GM18502 (cell line): ENCODE results near the gene SLC8A2.

Experiments used
- ATAC-seq: cut with Tn5 transposase; IDR thresholded peaks from one replicate; pipeline ENCODE4 v1.9.1; 2021; ENCODE audit warnings: mild to moderate bottlenecking; ENCODE audit not compliant: unreplicated experiment, poor library complexity

SLC8A2 gene

DNA sequence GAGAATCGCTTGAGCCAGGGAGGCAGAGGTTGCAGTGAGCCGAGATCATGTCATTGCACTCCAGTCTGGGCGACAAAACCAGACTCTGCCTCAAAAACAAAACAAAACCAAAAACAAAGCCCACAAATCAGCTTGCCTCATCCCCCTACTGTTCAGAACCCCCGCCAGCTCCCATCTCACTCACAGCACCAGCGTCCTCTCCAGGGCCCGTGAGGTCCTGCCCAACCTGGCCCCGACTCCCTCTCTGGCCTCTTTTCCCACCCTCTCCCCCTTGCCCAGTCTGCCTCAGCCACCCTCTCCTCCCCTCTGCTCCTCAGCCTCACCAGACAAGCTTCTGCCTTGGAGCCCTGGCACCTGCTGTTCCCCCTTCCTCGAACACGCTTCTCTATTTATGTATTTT, 3.8 kb downstream of the SLC8A2 start:
- no peak for ATAC-seq

DNA sequence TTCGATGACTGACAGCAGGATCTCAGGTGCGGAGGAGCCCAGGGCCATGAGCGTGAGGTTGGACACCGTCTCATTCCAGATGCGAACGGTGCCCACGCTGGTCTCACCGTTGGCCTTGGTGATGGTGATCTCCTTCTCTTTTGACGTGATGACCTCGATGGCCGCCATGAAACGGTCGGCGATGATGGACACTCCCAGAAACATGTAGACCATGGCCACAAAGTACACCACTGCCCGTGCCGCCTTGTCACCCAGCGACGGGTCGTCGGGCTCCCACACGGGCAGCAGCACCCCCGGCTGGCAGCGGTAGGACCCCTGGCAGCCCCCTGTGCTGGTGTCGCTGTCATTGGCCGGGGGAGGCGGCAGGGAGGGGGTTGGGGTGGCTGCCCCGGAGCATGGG, 5.7 kb downstream of the SLC8A2 start:
- ATAC-seq = no peak

DNA sequence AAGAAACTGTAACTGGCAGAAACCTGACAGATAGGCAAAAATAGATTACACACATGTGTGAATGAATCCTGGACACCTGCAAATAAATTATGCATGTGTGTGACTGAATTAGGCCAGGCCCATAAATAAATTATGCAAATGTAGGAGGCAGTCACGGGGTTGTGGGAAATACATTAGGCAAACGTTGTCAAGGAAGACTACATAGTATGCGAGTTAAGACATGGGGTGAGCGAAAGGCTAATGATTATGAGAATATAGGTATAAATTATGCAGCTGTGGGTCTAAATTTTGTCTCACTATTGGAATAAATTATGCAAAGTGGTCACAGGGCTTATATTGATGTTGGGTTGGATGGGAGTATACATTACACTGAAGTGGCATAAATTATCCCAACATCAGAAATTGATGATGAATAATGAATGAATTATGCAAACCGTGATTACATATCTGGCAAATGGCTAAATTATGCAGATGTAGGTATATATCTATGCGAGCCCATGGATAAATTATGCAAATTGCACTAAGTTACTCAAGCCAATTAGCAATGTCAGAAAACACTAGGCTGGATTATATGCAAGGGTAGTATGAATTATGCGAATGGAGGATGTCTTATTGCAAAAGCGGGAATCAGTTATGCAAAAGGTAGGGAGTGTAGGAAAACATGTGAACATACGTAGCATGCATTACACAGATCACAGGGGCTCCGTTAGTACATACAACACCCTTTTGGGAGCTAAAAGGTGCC, 6.8 kb downstream of the SLC8A2 start:
- ATAC-seq = no peak

DNA sequence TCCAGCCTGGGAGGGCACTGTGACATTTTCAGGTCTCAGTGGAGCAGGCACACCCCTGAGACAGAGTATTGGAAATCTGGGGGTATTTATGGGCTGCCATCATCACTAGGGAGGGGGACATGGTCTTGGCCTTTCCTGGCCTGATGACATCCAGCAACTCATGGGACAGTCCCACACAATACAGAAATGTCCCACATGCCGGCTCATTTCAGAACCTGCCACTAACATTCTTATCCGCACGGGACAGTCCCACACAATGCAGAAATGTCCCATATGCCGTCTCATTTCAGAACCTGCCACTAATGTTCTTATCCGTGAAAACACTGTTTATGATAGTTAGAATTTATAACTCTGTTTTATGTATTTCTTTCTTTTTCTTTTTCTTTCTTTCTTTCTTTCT, 9.8 kb downstream of the SLC8A2 start:
- no peak for ATAC-seq

DNA sequence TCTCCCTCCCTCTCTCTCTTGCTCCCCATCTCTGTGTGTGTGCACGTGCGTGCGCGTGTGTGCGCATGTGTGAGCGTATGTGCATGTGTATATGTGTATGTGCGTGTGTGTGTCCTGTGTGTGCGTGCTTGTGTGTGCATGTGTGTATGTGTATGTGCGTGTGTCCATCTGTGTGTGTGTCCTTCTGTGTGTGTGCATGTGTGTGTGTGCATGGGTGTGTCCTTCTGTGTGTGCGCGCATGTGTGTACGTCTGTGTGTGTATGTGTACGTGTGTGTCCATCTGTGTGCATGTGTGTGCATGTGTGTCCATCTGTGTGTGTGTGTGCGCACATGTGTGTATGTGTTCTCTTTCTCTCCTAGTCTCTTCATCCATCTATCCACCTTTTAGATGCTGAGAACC, 12.2 kb downstream of the SLC8A2 start:
- ATAC-seq = no peak

DNA sequence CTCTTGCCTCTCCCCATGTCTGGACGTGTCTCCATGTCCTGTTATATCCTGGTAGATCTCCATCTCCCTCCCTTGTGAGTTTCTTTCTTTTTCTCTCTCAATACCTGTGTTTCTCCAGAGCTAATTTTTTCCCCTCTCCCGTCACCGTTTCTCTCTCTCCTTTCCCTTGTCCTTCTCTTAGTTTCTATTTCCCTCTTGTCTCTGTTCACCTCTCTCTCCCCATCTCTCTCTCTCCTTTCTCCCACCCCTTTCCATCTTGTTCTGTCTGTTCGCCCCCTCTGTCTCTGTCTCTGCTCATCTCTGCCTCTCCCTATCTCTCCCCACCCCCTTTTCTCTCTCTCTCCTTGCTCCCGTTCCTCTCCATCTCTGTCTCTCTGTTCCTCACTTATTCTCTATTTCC, 13.0 kb downstream of the SLC8A2 start:
- no peak for ATAC-seq

DNA sequence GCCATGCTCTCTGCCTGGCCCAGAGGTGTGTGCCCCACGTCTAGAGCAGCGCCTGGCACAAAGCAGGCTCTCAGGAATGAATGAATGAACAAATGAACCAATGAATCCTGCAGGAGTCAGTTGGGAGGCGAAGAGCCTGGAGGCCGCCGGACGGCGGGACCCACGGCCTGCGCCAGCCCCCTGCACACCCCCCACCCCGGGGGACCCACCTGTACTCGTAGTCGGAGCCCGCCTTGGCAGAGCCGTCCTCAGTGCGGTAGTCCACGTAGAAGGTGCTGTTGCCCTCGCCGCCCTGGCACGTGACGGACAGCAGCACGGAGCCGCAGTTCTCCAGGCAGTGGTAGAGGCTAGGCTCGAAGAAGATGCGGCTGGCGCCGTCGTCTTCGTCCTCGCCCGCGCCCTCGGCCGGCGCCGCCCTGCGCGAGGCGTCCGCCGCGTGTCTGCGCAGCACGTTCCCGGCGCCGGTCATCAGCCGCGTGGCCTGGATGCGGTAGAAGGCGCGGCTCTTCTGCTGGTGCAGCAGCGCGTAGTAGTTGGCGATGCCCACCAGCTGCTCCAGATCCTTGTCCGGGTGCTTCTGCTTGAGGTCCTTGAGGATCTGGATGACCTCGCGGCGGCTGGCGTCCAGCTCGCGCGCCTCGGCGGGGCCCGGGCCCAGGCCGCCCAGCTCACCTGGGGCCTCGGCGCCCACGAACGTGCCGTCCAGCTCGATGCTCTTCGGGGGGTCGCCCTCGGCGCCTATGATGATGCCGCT, 14.8 kb downstream of the SLC8A2 start:
- no peak for ATAC-seq

DNA sequence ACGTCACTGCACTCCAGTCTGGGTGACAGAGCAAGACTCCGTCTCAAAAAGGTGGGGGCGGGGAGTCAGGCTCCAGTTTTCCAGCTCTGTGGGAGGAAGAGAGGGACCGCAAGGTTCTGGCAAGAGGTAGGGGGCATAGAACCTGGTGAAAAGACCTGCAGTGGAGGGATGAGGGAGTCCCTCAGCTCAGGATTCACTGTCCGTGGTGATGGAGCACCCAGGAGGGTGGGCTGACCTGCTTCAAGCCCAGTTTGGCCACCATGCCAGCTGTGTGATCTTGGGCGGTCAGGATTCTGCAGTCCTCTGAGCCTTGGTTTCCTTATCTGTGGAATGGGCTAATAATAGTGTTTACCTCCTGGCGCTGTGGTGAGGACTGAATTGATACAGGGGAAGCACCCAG, 21.2 kb downstream of the SLC8A2 start:
- no peak for ATAC-seq

DNA sequence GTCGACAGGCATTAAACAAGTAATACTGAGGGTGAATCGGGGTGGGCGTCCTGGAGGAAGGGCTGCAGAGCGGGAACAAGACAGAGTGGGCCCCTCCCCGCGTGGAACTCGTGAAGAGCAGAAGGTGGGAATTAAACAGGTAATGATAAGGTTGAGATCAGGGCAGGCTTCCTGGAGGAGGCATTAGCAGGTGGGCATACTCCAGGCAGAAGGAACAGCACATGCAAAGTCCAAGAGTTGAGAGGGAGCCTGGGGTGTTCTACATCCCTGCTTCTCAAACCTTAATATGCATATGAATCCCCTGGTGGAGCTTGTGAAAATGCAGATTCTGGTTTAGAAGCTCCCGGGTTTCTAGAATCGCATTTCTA, 23.3 kb downstream of the SLC8A2 start:
- ATAC-seq = no peak

DNA sequence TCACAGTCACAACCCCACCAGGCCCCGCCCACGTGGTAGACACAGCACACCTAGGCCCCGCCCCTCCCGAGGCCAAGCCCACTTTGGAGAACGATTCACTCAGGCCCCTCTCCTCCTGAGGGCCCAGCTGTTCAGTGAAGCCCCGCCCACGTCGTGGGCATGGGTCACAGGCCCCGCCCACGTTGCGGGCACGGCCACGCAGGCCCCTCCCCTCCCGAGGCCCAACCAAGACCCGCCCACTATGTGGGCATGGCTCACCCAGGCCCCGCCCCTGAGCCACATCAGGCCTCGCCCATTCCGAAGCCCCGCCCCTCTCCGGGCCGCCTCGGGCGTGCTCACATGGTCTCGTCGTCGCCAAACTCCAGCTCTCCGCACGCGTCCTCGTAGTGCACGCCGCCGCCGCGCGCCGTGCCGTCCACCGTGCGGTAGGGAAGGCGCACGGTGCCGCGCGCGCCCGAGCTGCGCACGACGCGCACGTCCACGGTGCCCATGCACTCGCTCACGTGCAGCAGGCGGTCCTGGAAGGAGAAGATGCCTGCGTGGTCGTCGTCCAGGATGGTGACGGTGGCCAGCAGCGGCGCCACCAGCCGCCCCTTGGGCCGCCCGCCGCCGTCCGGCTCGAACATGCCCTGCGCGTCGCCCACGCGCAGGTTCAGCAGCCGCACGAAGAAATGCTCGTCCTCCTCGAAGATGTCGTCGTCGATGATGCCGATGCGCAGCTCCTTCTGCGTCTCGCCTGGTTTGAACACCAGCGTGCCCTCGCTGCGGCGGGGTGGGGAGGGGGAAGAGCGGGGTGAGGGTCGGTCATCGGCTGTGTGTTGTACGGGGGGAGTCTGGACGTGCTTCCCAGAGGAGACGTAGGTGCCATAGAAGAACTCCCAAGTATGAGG, 24.0 kb downstream of the SLC8A2 start:
- no peak for ATAC-seq

DNA sequence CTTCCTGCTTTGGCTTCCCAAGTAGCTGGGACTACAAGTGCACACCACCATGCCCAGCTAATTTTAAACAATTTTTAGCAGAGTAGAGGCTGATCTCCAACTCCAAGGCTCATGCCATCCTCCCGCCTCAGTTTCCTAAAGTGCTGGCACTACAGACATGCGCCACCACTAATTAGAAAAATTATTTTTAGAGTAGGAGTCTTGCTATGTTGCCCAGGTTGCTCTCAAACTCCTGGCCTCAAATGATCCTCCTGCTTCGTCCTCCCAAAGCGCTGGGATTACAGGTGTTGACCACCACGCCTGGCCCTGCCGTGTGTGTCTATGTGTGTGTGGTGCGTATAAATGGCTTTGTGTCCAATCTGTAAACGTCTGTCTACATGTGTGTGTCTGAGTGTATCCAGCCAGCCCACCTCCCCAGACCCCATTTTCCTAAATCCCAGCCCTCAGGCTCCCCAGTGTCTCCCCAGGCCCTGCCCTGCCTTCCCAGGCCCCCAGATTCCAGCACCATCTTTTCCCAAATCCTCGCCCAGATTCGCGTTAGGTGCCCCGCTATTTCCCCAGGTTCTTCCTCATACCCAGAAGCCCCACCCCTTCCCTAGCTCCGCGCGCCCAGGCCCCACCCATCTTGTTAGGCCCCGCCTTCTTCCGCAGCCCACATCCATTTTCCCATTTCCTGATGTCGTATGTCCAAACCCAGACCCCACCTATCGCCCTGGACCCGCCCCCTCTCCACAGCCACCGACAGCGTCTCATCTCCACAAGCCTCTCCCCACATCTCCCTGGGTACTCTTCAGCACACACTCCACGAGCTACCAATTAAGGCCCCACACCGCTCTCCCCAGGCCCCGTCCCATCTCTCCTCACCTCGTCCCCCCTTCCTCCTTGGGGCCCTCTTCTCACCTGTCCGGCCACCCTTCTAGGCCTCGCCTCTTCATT, 24.9 kb downstream of the SLC8A2 start:
- no peak for ATAC-seq

DNA sequence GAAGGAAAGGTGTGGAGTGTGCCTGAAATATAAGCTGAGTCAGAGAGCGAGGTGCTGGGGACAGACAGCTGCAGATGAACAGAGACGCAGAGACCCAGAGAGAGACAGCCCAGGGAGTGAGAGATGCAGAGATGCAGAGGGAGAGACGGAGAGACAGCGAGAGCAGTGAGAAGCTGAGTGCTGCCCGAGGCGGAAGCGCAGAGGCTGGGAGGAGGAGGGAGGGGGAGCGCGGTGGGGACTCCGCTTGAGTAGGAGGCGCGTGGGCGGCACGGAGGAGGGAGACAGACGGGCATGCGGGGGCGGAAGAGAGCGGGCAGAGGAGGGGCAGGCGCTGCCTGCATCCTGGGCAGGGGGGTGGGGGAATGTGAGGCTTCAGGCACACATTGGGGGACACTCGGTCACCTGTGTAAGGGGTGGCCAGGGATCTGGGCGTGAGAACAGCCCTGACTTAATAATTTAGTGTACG, 25.7 kb downstream of the SLC8A2 start:
- no peak for ATAC-seq

DNA sequence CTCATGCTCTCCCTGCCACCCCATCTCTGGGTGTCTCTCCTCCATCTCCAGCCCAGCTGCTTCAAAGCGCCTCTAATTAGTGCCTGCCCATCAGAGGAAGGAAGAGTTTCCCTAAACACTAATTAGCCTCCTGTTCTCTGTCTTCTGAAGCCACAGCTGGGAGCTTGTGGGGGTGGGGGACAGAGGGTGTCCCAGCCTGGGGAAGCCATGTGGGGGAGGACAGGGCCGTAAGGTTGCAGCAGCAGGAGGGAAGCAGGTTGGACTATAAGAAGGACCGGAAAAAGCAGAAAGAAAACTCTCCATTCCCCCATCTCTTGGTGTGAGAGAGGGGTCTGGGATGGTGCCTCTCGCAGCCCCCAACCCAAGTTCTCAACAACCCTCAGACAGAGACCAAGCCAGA, 26.2 kb downstream of the SLC8A2 start:
- ATAC-seq = no peak

DNA sequence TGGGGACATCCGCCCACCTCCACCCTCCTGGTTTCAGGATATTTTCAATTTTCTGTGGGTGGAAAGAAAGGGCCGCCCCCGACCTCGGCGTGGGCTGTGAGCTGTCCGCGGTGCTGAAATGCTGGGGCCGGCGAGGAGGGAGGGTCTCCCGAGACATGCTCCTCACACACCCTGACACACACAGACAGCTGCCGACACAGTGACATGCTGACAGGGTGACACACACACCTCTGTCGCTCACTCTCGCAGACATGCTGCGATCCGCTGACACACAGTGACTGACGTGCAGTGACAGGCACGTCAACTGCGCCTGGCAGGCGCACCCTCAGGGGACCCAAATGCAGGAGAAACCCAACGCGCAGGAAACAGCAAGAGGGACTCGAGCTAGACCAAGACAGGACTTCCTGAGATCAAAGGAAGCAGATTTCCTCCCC, 27.3 kb downstream of the SLC8A2 start:
- ATAC-seq = no peak

DNA sequence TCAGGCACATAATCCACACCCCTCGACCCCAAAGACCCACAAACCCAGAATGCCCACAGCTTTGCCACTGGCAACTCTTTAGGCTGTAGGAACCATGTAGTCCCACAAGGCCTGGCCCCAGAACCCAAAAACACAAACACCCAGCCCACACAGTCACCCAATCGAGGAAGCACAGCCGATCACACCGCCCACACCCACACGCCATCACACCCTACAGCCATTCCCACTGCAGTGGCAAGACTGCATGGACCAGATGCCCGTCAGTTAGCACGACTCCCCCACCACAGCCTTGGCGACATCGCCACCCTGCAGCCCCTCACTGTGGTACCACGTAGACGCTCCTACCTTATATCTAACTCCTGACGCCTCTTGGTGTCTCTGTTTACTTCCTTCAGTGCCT, 28.4 kb downstream of the SLC8A2 start:
- ATAC-seq = no peak

DNA sequence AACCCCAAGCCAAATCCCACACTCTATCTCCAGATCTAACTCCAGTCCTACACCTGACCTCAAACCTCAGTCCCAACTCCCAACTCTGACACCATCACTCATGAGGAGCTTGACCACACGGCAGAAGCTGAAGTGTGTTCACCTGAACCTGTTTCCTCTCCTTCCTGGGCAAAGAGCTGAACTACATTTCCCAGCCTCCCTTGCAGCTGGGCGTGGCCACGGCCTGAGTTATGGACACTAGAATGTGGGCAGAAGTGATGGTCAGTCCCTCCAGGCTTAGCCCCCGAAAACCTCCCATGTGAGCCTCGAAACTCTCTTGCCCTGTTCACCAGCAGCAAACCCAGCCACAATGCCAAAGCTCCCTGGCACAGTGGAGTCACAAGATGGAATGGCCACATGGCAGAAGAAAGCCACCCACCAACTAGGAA, 32.9 kb downstream of the SLC8A2 start:
- no peak for ATAC-seq

DNA sequence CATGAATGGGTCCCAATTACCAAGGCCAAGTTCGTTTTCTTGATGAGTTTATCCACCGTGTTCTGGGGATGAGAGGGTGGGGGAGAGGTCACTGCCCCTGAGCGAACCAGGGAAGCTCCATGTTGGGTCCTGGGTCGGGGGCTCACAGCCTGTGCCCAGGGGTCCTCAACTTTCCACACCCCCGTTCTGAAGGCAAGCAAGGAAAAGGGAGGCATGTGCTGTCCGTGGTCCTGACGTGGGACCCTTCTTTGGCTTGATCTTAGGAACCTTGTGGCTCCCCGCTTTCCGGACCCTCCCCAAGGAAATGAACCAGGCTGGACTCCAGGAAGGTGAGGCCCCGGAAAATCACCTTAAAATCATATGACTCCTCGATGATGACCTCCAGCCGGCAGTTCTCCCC, 34.2 kb downstream of the SLC8A2 start:
- no peak for ATAC-seq

DNA sequence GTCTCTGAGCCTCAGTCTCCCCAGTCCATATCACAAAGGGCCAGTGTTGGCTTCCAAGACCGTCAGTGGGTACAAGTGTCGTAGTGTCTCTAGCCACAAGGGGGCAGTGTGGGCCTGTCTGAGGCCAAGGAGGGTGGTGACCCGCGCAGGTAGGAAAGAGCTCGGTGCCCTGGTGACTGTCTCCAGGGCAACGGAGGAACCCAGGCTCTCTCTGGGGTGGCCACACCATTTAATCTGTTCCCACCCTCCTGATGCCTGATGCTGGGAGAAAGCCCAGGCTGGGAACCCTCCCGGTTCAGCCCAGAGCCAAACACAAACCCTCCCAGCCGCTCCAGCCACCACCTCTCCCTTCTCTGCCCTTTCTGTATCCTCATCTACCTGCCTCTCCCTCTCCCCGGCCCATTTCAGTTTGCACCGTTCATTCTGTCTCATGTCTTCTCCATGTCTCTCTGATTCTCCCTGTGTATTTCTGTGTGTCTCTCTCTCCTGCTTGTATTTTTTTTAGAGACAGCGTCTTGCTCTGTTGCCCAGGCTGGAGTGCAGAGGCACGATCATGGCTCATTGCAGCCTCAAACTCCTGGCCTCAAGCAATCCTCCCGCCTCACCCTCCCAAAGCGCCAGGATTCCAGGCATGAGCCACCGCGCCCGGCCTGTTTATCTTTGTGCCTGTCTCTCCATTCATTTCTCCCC, 34.8 kb downstream of the SLC8A2 start:
- ATAC-seq = no peak

DNA sequence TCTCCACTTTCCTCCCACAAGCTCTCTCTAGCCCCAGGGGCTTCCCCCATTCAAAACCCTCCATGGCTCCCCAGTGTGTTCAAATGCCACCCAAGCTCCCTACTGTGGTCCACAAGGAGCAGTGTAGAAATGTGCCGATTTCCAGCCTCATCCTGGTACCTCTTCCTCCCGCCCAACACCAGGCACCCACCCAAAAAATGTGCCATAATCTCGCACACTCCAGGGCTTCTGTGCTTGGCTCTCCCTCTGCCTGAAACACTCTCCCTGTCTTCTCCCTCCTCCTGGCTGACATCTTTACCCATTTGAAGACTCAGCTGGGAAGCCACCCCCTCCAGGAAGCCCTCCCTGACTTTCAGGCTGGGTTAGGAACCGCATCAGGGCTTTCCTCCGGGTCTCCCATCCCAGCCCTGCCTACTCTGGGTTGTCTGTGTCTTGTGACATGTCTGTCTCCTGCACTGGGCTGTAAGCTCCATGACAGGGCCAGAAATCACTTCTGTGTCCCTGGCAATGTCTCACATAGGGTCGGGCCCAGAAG, 35.7 kb downstream of the SLC8A2 start:
- no peak for ATAC-seq
